AG04449 (cell line): ENCODE data around the gene BIK.

ENCODE experiments used
- CTCF ChIA-PET: fragments of 350-600 bp; formaldehyde crosslinking; extraction: SDS; loops from one replicate; lab custom pipeline; 2021; ENCODE audit warnings: antibody characterized with exemption; lab: Yijun Ruan, JAX
- POLR2A ChIA-PET: fragments of 400-600, 350-600 bp; formaldehyde crosslinking; extraction: SDS; loops from one replicate; lab custom pipeline; 2020; ENCODE audit warnings: antibody characterized with exemption, inconsistent platforms; lab: Yijun Ruan, JAX
- DNase-seq: peaks from one replicate; pipeline ENCODE4 v3.0.0-alpha.2; 2010; ENCODE audit warnings: low read depth, low spot score
- H3K4me3 ChIP-seq: 2 replicates; pipeline ENCODE4 v1.5.1; 2011; ENCODE audit warnings: low read depth, mild to moderate bottlenecking, control low read depth, low read length
- CTCF ChIP-seq: IDR thresholded peaks from one replicate; pipeline ENCODE4 v1.5.1; 2011; ENCODE audit warnings: mild to moderate bottlenecking, moderate library complexity, low read length, control low read depth, inconsistent platforms; ENCODE audit not compliant: insufficient read depth; ENCODE audit errors: missing control alignments

Gene BIK

GRCh38 chr22:43079742-43080141, 30.8 kb upstream of the BIK start:
- ChIA-PET POLR2A (no interaction called here), CTCF (interaction anchor here (0.6 kb wide), 1 partner anchor 11 kb away, joined by 3 read pairs; no protein-coding TSS in a partner anchor)
- no peak for DNase-seq
- TF ChIP-seq CTCF: no peak
- no peak overlapping the region for H3K4me3 ChIP-seq

GRCh38 chr22:43080616-43081015, 29.9 kb upstream of the BIK start:
- no peak for TF ChIP-seq CTCF
- no peak for DNase-seq
- ChIA-PET CTCF (interaction anchor here (0.6 kb wide), 1 partner anchor 10 kb away, joined by 3 read pairs; no protein-coding TSS in a partner anchor), POLR2A (no interaction called here)
- H3K4me3 ChIP-seq: no peak overlapping the region

- DNase-seq: no peak
- TF ChIP-seq CTCF: no peak
- ChIA-PET CTCF (no interaction called here), POLR2A (no interaction called here)
- no peak overlapping the region for H3K4me3 ChIP-seq
These were observed 28.6 kb upstream of the BIK start for GRCh38 chr22:43081968-43082367.

- POLR2A ChIA-PET: no interaction called here
- no peak for TF ChIP-seq CTCF
- CTCF ChIA-PET: interaction anchor here (0.6 kb wide), 1 partner anchor 357 kb away, joined by 3 read pairs; no protein-coding TSS in a partner anchor
These were observed 24.6 kb upstream of the BIK start for GRCh38 chr22:43085658-43086606.

GRCh38 chr22:43088627-43088983, 21.9 kb upstream of the BIK start:
- peak overlapping the region; percentile 89 for H3K4me3 ChIP-seq
- no peak for DNase-seq
- TF ChIP-seq CTCF: no peak
- ChIA-PET POLR2A (no interaction called here), CTCF (no interaction called here)

More at GRCh38 chr22:43085658-43086606, 24.6 kb upstream of the BIK start:
- H3K4me3 ChIP-seq: no peak overlapping the region
- no peak for DNase-seq

- ChIA-PET POLR2A (no interaction called here), CTCF (no interaction called here)
- TF ChIP-seq CTCF: no peak
These were observed 21.4 kb upstream of the BIK start, which contains the start of gene TTLL1 for GRCh38 chr22:43088984-43089717. Gene TTLL1, minus strand, starts transcription at chr22:43089391. Its CDS starts 13,805 bp downstream, at chr22:43075586.

More at GRCh38 chr22:43088984-43089717, 21.4 kb upstream of the BIK start, which contains the start of gene TTLL1:
- DNase-seq: no peak
- peak within 1 kb of the TSS; percentile 89 for H3K4me3 ChIP-seq
